Lower leg skin (tissue), 4 donors: ENCODE measurements around the gene DAPP1. TPM values are rescaled to one million over a fixed set of nuclear protein-coding genes. Genes with fewer than 3 reads are reported as not detected.

ENCODE experiments used
- DNase-seq, 2 donors: peaks; one replicate each; pipeline ENCODE4 v3.0.0-alpha.2; 2019; ENCODE audit warnings: low spot score in 2 of 2
- H3K4me3 ChIP-seq: fragments of 200-600 bp; sonication (generic); 2 replicates; pipeline ENCODE4 v1.5.1; 2017; ENCODE audit warnings: mild to moderate bottlenecking, low read depth; ENCODE audit not compliant: poor library complexity, severe bottlenecking
- POLR2A ChIP-seq, 2 donors: fragments of 450-650 bp; IDR thresholded peaks; one replicate each; pipeline ENCODE4 v1.6.1; 2016 to 2017; ENCODE audit warnings: antibody characterized with exemption in 2 of 2, mild to moderate bottlenecking in 1 of 2, moderate library complexity in 1 of 2
- WGBS, 2 donors: methylation state at CpG; one replicate each; pipeline ENCODE4 v1.1.5; 2018; 5-methylcytosine and 5-hydroxymethylcytosine counted together
- intact Hi-C: fragments of 100-400 bp; cut with DNase I; formaldehyde crosslinking; loops from one replicate; pipeline ENCODE4 v1.15.0; 2023; ENCODE audit warnings: low total_unique reads
- total RNA-seq, 4 donors: library from RNA; depleted of rRNA; stranded (reverse); fragments of >200 nt; gene quantifications; one replicate each; pipeline ENCODE4 v1.1.0, GENCODE V29; 2016
- TF ChIP-seq, protein P1 (sequence below), 3 donors: fragments of 450-650 bp; IDR thresholded peaks; one replicate each; pipeline ENCODE4 v1.5.1; 2016; ENCODE audit warnings: antibody characterized with exemption in 3 of 3, mild to moderate bottlenecking in 3 of 3, moderate library complexity in 2 of 3

DAPP1 gene
- total RNA-seq, 4 donors from 2014 or later, result 24.5 to 37.7 (median 34.2) TPM

- 96 to 100% methylated on average over 1 of the region's 1 CpG for WGBS, 2 donors
- DNase-seq, result no peak
Observed at GRCh38 chr4:99845179-99845578, 28.6 kb downstream of the DAPP1 start.

GRCh38 chr4:99845708-99846469 is 29.3 kb downstream of the DAPP1 start:
- H3K4me3 ChIP-seq, result no peak overlapping the region
- intact Hi-C loops, result no loop called here
- WGBS, 2 donors, result 65 to 73% methylated on average over 2 of the region's 2 CpGs
- no peak for DNase-seq
- TF ChIP-seq, protein P1, sequence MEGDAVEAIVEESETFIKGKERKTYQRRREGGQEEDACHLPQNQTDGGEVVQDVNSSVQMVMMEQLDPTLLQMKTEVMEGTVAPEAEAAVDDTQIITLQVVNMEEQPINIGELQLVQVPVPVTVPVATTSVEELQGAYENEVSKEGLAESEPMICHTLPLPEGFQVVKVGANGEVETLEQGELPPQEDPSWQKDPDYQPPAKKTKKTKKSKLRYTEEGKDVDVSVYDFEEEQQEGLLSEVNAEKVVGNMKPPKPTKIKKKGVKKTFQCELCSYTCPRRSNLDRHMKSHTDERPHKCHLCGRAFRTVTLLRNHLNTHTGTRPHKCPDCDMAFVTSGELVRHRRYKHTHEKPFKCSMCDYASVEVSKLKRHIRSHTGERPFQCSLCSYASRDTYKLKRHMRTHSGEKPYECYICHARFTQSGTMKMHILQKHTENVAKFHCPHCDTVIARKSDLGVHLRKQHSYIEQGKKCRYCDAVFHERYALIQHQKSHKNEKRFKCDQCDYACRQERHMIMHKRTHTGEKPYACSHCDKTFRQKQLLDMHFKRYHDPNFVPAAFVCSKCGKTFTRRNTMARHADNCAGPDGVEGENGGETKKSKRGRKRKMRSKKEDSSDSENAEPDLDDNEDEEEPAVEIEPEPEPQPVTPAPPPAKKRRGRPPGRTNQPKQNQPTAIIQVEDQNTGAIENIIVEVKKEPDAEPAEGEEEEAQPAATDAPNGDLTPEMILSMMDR (IDR thresholded peaks at IDR 0.05), result no peak
- no peak for TF ChIP-seq POLR2A (IDR thresholded peaks at IDR 0.05)

More at GRCh38 chr4:99845179-99845578, 28.6 kb downstream of the DAPP1 start:
- TF ChIP-seq, protein P1 (IDR thresholded peaks at IDR 0.05), result no peak
- TF ChIP-seq POLR2A (IDR thresholded peaks at IDR 0.05), result no peak
- intact Hi-C loops, result no loop called here
- H3K4me3 ChIP-seq, result no peak overlapping the region

GRCh38 chr4:99846891-99847290 is 30.3 kb downstream of the DAPP1 start:
- H3K4me3 ChIP-seq, result no peak overlapping the region
- WGBS, 2 donors, result 40 to 60% methylated on average over 1 of the region's 1 CpG
- DNase-seq, result no peak
- TF ChIP-seq, protein P1 (IDR thresholded peaks at IDR 0.05), result no peak
- TF ChIP-seq POLR2A (IDR thresholded peaks at IDR 0.05), result no peak
- intact Hi-C loops, result no loop called here

GRCh38 chr4:99847362-99847976 is 30.8 kb downstream of the DAPP1 start:
- TF ChIP-seq, protein P1 (IDR thresholded peaks at IDR 0.05), result no peak
- no peak for TF ChIP-seq POLR2A (IDR thresholded peaks at IDR 0.05)
- 77 to 85% methylated on average over 10 of the region's 10 CpGs for WGBS, 2 donors
- intact Hi-C loops, result no loop called here
- H3K4me3 ChIP-seq, result no peak overlapping the region
- no peak for DNase-seq

GRCh38 chr4:99848591-99849001 is 32.0 kb downstream of the DAPP1 start:
- intact Hi-C loops, result no loop called here
- DNase-seq, result no peak
- H3K4me3 ChIP-seq, result no peak overlapping the region
- no peak for TF ChIP-seq POLR2A (IDR thresholded peaks at IDR 0.05)
- TF ChIP-seq, protein P1 (IDR thresholded peaks at IDR 0.05), result no peak
- 86 to 95% methylated on average over 4 of the region's 4 CpGs for WGBS, 2 donors
